ENCODE measurements around the gene PDHB.

GRCh38 chr3:58377750-58378149, 55.9 kb downstream of the PDHB start:
- TF ChIP-seq CTCF (conservative IDR thresholded peaks at IDR 0.05 in 1 of 2, IDR thresholded peaks at IDR 0.05 in 1 of 2; ENCODE audit: low read depth in 1 of 2, low read length in 2 of 2) (no peak), EZH2 (IDR thresholded peaks at IDR 0.05; ENCODE audit: low read length, missing control alignments) (no peak)
